Activated naive CD4-positive, alpha-beta T cell treated with Interleukin-2 at 50 U/mL for 16 hours (primary cell): Measurements from ENCODE around the gene CD72.
"Not testable (repeated sequence)": the region's sequence is repeated elsewhere in the genome, so short reads cannot be mapped to it uniquely, and the experiment has no call there.

Experiments used
- DNase-seq: peaks from one replicate; pipeline ENCODE4 v3.0.0-alpha.2; 2020

CD72 gene

GRCh38 chr9:35583521-35583920, 34.7 kb downstream of the CD72 start:
- DNase-seq: not testable (repeated sequence)

- DNase-seq: not testable (repeated sequence)
Observed at GRCh38 chr9:35579659-35580227, 38.5 kb downstream of the CD72 start.

GRCh38 chr9:35579130-35579529, 39.1 kb downstream of the CD72 start:
- DNase-seq: peak; percentile 27

- no peak for DNase-seq
Observed at GRCh38 chr9:35577486-35577885, 40.7 kb downstream of the CD72 start.

GRCh38 chr9:35575478-35575877, 42.7 kb downstream of the CD72 start:
- DNase-seq: no peak

- no peak for DNase-seq
Observed at GRCh38 chr9:35574578-35575122, 43.6 kb downstream of the CD72 start.

GRCh38 chr9:35570709-35571504, 47.3 kb downstream of the CD72 start:
- DNase-seq: peak; percentile 49

- DNase-seq: no peak
Observed at GRCh38 chr9:35569206-35569605, 49.0 kb downstream of the CD72 start.

- DNase-seq: no peak
Observed at GRCh38 chr9:35568196-35568595, 50.0 kb downstream of the CD72 start.

GRCh38 chr9:35566417-35566816, 51.8 kb downstream of the CD72 start:
- no peak for DNase-seq

GRCh38 chr9:35564658-35565061, 53.6 kb downstream of the CD72 start:
- no peak for DNase-seq

- DNase-seq: no peak
Observed at GRCh38 chr9:35563791-35564197, 54.4 kb downstream of the CD72 start.

GRCh38 chr9:35562895-35563780, 55.1 kb downstream of the CD72 start:
- DNase-seq: no peak

- no peak for DNase-seq
Observed at GRCh38 chr9:35561468-35562261, 56.5 kb downstream of the CD72 start.

GRCh38 chr9:35560625-35561337, 57.4 kb downstream of the CD72 start:
- DNase-seq: no peak
